Lower lobe of right lung (tissue), 2 donors: ENCODE data around the gene DHRS13. TPM values are rescaled to one million over a fixed set of nuclear protein-coding genes. Genes with fewer than 3 reads are reported as not detected.
A peak's percentile ranks its signal among the peaks of the same experiment; 100 is the strongest.

Source experiments
- ATAC-seq, 2 donors: fragments of 200-7000 bp; cut with Tn5 transposase; one replicate each; pipeline ENCODE4 v1.9.1; 2020 to 2022; ENCODE audit warnings: mild to moderate bottlenecking in 2 of 2, moderate library complexity in 2 of 2
- DNase-seq: peaks from one replicate; pipeline ENCODE4 v3.0.0-alpha.2; 2020
- H3K27ac ChIP-seq: fragments of 200-600 bp; one replicate; pipeline ENCODE4 v1.8.0; 2022
- H3K27me3 ChIP-seq: fragments of 200-600 bp; one replicate; pipeline ENCODE4 v1.8.0; 2022; ENCODE audit warnings: low read depth
- H3K36me3 ChIP-seq: fragments of 200-600 bp; one replicate; pipeline ENCODE4 v1.8.0; 2022; ENCODE audit warnings: mild to moderate bottlenecking
- H3K4me1 ChIP-seq: fragments of 200-600 bp; one replicate; pipeline ENCODE4 v1.8.0; 2022
- H3K4me3 ChIP-seq: fragments of 200-600 bp; one replicate; pipeline ENCODE4 v1.8.0; 2022; ENCODE audit warnings: mild to moderate bottlenecking
- H3K9me3 ChIP-seq: fragments of 200-600 bp; one replicate; pipeline ENCODE4 v1.8.0; 2022
- intact Hi-C: fragments of 100-400 bp; cut with DNase I; formaldehyde crosslinking; loops from one replicate; pipeline ENCODE4 v1.11.0; 2022
- total RNA-seq: library from RNA; stranded (reverse); fragmentation: NEBNext Ultra II Directional; extraction: Animal tissue kit (Norgen Biotek cat#: 25700); gene quantifications from one replicate; pipeline ENCODE4 v1.2.1, GENCODE V29; 2021
- TF ChIP-seq, protein P1 (sequence below): fragments of 200-600 bp; IDR thresholded peaks from one replicate; pipeline ENCODE4 v1.8.0; 2022; ENCODE audit warnings: antibody characterized with exemption, mild to moderate bottlenecking
- donor health status: DM: no; HTN: yes; CAD: no; lungs with severe emphysema.

DHRS13 gene
- total RNA-seq, 1 donor from 2014 or later = 10.6 TPM

DNA sequence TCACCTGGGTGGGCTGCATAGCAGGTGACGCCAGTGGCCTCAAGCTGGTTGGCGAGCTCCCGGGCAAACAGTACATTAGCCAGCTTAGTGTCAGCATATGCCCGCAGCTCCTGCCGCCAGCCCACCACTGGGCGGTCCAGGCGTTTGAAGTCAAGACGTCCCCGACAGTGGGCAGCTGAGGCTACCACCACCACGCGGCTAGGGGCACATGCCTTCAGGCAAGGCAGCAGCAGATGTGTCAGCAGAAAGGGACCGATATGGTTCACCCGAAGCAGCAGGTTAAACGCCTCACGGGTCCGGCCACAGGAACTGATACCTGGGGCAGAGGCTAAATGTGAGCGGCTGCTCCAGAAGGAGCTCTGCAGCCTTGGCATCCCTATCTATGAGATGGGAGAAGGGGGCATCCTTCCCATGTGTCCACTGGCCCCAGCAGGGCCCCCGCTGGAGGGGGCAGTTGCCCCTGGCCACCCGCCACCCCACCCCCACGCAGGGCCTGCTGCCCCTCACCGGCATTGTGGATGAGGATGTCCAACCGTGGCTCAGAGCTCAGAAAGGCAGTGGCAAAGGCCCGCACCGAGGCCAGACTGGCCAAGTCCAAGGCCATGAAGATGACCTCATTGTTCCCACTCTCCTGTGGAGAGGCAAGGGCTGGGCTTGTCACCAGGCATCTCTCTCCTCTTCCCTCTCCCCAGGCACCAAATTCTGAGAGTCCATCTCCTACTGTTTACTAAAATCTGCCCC is 1.7 kb downstream of the DHRS13 start:
- intact Hi-C loops = no loop called here
- Histone ChIP-seq H3K36me3 (peaks cover 8% of the 10 kb centered on the region), H3K4me1 (peaks cover 39% of the 10 kb centered on the region), H3K27me3 (no peaks in the 10 kb centered on the region), H3K9me3 (no peaks in the 10 kb centered on the region), H3K27ac (no peak overlapping the region), H3K4me3 (peak overlapping the region; percentile 88)
- TF ChIP-seq, protein P1, sequence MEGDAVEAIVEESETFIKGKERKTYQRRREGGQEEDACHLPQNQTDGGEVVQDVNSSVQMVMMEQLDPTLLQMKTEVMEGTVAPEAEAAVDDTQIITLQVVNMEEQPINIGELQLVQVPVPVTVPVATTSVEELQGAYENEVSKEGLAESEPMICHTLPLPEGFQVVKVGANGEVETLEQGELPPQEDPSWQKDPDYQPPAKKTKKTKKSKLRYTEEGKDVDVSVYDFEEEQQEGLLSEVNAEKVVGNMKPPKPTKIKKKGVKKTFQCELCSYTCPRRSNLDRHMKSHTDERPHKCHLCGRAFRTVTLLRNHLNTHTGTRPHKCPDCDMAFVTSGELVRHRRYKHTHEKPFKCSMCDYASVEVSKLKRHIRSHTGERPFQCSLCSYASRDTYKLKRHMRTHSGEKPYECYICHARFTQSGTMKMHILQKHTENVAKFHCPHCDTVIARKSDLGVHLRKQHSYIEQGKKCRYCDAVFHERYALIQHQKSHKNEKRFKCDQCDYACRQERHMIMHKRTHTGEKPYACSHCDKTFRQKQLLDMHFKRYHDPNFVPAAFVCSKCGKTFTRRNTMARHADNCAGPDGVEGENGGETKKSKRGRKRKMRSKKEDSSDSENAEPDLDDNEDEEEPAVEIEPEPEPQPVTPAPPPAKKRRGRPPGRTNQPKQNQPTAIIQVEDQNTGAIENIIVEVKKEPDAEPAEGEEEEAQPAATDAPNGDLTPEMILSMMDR = no peak
- ATAC-seq (no peak), DNase-seq (no peak)

DNA sequence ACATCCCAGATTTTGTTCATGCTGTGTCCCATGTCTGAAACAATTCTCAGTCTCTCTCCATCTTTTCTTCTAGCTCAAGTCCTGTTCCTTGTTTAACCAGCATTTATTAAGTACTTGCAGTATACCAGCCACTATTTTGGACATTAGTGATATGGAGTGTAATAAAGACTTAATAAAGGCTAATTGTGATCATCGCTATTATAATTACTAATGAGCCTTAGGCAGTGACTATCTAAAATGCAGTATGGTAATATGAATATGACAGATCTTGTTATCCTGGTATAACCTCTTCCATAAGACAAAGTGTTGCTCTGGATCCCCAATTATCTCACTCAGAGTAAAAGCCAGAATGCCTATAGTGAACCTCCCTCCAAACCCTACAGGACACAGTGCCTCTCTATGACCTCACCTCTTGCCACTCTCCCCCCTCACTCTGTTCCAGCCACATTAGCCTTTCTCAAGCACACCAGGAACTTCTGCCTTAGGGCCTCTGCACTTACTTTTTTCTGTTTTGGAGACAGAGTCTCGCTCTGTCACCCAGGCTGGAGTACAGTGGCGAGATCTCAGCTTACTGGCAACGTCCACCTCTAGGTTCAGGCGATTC is 3.6 kb downstream of the DHRS13 start:
- H3K4me3 ChIP-seq = no peak overlapping the region
- no peak for ATAC-seq
- H3K27me3 ChIP-seq = no peaks in the 10 kb centered on the region
- H3K27ac ChIP-seq = no peak overlapping the region
- H3K4me1 ChIP-seq = peaks cover 54% of the 10 kb centered on the region
- no peak for DNase-seq
- no peaks in the 10 kb centered on the region for H3K36me3 ChIP-seq
- TF ChIP-seq, protein P1 = no peak
- no peaks in the 10 kb centered on the region for H3K9me3 ChIP-seq
- intact Hi-C loops = no loop called here

DNA sequence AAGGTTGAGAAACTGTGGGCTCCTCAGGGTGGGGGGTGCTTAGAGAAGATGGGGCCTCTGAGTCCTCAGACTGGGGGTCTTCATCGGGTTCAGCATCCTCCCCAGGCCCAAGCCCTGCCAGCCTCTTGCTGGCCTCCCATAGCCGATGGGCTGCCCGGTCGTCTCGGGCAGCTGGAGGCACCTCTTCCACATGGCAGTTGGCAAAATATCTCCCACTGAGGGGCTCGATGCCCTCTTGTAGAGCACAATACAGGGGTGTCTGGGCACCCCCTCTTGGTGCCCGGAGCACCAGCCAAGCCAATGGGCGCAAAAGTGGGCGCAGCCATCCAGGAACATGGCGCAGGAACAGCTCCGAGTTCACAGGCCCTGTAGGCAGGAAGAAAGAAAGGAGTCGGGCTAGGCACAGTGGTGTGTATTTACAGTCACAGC is 4.3 kb downstream of the DHRS13 start:
- Histone ChIP-seq H3K27me3 (no peaks in the 10 kb centered on the region), H3K4me3 (no peak overlapping the region), H3K9me3 (no peaks in the 10 kb centered on the region), H3K27ac (peak overlapping the region; percentile 97), H3K36me3 (no peaks in the 10 kb centered on the region), H3K4me1 (peaks cover 61% of the 10 kb centered on the region)
- no peak for ATAC-seq
- TF ChIP-seq, protein P1 = no peak
- DNase-seq = no peak
- intact Hi-C loops = no loop called here

DNA sequence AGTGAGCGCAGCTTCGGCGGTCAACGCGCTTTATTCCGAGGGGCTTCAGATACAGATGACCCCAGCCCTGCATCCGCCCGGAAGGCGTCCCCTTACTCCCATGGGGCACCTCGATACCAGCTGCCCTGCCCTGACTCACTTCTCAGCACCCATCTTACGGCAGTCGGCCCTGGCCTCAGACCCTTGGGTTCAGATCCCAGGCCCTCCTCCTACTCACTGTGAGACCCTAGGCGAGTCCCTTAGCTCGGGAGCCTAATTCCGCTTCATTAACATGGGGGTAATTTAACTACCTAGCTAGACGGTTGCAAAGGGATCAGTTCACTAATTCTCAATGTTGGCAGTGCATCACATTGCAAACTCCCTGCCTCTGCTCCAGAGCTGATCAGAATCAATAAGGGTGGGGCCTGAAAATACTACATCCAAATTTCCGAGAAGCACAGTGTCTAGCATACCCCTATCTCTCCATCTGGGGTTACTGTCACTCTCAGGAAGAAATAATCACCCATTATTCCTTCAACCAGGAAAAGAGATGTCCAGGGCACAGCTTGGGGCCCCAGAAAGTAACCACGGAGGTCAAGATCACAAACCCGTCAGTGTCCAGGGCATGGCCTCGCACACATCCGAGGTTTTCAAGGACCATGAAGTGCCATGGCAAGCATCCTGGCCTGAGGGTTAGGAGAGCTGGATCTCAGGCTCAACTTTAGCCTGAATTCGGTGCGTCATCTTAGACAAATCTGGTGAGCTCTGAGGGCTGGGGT is 4.9 kb downstream of the DHRS13 start:
- Histone ChIP-seq H3K36me3 (no peaks in the 10 kb centered on the region), H3K27me3 (no peaks in the 10 kb centered on the region), H3K9me3 (no peaks in the 10 kb centered on the region), H3K4me1 (peaks cover 62% of the 10 kb centered on the region), H3K4me3 (peak overlapping the region; percentile 94), H3K27ac (peak overlapping the region; percentile 97)
- TF ChIP-seq, protein P1 = no peak
- intact Hi-C loops = no loop called here
- DNase-seq = no peak
- no peak for ATAC-seq

DNA sequence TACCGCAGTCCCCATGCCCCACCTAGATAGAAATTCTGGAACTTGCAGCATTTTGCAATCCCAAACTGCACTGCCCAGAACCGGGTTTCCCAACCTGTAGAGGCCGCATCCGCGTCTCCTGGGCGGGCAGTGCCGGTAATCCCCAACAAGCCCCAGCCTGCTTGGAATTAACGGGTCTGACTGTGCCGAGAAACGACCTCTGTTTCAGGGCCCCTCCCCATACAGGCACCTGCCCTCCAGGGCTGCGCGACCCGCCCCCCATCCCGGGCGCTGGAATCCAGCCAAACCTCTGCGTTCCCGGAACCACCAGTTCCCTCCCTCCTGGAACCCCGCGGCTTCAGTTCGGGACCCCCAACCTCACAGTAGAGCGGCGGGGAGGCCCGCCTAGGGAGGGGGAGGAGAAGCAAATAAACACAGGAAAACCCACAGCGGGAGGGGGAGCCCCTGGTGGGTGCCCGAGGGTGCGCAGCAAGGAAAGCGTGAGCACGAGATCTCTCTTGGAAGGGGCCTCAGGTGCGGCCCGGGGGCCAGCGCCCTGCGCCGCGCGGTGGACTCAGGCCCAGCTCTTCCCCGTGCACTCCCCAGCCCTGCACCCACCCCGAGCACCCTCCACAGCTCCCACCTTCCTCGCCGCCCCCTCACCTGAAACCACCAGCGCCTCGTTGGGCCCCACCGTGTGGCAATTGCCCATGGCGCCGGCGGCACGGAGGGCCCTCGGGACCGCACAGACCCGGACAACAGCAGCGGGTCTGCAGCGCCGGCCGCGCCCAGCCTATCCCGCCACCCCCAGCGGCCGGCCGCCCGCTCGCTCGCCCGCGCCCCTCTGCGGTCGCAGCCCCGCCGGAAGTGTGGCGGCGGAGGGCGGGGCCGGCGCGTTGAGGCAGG is 5.8 kb downstream of the DHRS13 start, which contains the start of gene FLOT2:
Gene FLOT2, minus strand, starts transcription at position 850 of the 885 bp plus-strand sequence. Its CDS starts 159 bp downstream, at position 691.
- Histone ChIP-seq H3K4me1 (peaks cover 68% of the 10 kb centered on the region), H3K9me3 (no peaks in the 10 kb centered on the region), H3K36me3 (peaks cover under 1% of the 10 kb centered on the region), H3K27ac (peak within 1 kb of the TSS; percentile 97), H3K27me3 (no peaks in the 10 kb centered on the region), H3K4me3 (peak within 1 kb of the TSS; percentile 94)
- intact Hi-C loops = no loop called here
- peak; percentile 82 to 89 for ATAC-seq
- DNase-seq = peak; percentile 84
- TF ChIP-seq, protein P1 = peak; percentile 26
